ENCODE measurements around the gene CEP350.

CEP350 gene

DNA sequence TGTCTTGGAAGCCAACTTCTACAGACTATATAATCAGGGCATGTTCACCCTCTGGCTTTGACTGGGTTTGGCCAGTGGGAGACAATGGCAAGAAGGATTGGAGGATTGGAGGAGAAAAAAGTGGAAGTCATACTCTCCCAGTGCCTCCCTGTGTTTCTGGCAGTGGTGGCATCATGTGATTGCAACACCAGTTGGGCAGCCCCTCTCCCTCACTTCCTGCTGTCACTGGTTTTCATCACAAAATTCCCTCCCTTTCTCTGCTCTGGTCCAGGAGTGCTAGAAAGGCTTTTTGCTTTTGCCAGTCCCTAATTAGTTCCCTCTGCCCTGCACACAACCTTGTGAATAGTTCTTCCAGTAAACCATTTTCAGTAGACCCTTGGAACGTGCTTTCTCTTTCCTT, 196.4 kb downstream of the CEP350 start:
- no peak overlapping the region for H3K4me3 Mint-ChIP-seq

DNA sequence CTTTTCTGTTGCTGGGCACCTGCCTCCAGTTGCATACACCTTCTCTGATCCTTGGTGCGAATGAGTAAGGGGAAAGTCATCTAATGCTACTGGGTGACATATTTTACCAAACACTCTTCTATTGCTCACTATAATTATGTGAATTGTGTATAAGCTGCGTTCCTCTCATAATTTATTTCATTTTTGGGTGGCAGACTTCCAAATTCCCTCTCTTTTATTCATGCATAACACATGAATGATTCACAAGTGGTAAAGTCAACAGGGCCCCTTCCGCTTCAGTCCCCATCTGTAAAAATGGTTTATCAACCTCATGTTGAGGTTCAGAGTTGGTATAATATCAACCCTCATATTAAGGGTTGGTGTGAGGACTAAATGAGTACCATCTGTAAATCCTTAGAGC, 196.9 kb downstream of the CEP350 start:
- H3K27me3 Mint-ChIP-seq: peaks cover 24% of the 10 kb centered on the region
- no peak overlapping the region for H3K27ac Mint-ChIP-seq
- H3K36me3 Mint-ChIP-seq: no peaks in the 10 kb centered on the region
- peaks cover 29% of the 10 kb centered on the region for H3K4me1 Mint-ChIP-seq
- no peak for DNase-seq
- H3K9me3 Mint-ChIP-seq: no peaks in the 10 kb centered on the region
- CTCF ChIA-PET: no interaction called here
- no peak overlapping the region for H3K4me3 Mint-ChIP-seq

More for the DNA sequence above, 196.4 kb downstream of the CEP350 start:
- Mint-ChIP-seq H3K36me3 (no peaks in the 10 kb centered on the region), H3K27ac (no peak overlapping the region), H3K9me3 (no peaks in the 10 kb centered on the region), H3K4me1 (peaks cover 24% of the 10 kb centered on the region), H3K27me3 (peaks cover 24% of the 10 kb centered on the region)
- no peak for DNase-seq
- CTCF ChIA-PET: no interaction called here

DNA sequence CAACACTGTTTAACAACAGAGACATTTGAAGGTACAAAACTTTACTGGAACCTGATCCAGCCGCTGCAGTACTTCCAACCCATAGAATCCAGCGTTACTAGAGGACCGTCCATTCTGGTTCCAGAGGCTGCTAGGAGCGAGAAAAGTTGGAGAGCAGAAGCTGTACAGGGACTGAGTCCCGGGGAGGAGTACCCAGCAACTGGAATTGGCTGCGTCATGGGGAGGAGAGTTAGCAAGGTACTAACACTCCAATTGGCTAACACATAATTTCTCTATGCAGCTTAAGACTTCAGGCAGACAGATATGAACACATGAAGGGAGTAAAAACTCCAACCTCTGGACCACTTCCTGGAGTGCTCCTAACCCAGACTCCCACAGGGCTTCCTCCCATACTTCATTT, 198.0 kb downstream of the CEP350 start:
- H3K27ac Mint-ChIP-seq: no peak overlapping the region
- CTCF ChIA-PET: interaction anchor here (1.3 kb wide), 1 partner anchor 27 kb away, joined by 4 read pairs; no protein-coding TSS in a partner anchor

DNA sequence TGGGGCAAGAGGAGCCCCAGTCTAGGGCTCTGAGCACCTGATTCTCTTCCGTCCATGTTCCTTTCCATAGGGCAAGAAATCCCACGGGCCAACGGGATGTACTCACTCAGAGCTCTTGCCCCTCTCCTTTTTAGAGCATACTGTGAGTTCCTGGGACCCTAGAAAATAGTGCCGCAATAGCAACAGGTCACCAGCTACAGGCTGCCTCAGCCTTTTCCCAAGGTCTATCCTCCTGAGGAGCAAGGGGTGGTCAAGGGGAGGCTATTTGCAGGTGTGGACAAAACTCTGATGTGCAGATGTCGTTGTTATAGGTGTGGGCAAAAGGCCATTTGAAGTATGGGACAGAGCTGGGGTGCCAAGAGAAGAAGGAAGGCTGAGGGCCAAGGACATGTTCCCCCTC, 198.4 kb downstream of the CEP350 start:
- H3K36me3 Mint-ChIP-seq: no peaks in the 10 kb centered on the region
- H3K4me3 Mint-ChIP-seq: peak overlapping the region; percentile 23
- CTCF ChIA-PET: interaction anchor here (1.3 kb wide), 1 partner anchor 26 kb away, joined by 4 read pairs; no protein-coding TSS in a partner anchor
- H3K27ac Mint-ChIP-seq: no peak overlapping the region
- peaks cover 35% of the 10 kb centered on the region for H3K4me1 Mint-ChIP-seq
- no peak for DNase-seq
- peaks cover 24% of the 10 kb centered on the region for H3K27me3 Mint-ChIP-seq
- no peaks in the 10 kb centered on the region for H3K9me3 Mint-ChIP-seq

More for the DNA sequence above, 198.0 kb downstream of the CEP350 start:
- DNase-seq: no peak
- no peaks in the 10 kb centered on the region for H3K36me3 Mint-ChIP-seq
- H3K4me1 Mint-ChIP-seq: peaks cover 35% of the 10 kb centered on the region
- peaks cover 24% of the 10 kb centered on the region for H3K27me3 Mint-ChIP-seq
- H3K4me3 Mint-ChIP-seq: peak overlapping the region; percentile 24
- no peaks in the 10 kb centered on the region for H3K9me3 Mint-ChIP-seq

DNA sequence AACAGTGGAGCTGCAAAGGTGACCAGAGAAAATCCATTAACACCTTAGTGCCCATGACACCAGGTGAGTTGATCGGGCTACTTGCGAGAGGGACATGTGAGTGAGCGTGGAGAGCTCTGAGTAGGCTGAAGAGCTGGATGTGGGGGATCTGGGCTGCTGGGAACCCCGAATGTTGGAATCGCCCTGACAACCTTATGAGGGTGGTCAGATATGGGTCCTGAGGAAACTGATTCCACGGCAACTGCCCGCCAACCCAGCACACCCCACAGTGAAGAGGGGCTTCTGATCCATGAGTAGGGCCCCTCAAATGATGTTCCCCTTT, 199.4 kb downstream of the CEP350 start:
- H3K27me3 Mint-ChIP-seq: peaks cover 24% of the 10 kb centered on the region
- H3K4me1 Mint-ChIP-seq: peaks cover 35% of the 10 kb centered on the region
- peak overlapping the region; percentile 90 for H3K27ac Mint-ChIP-seq

DNA sequence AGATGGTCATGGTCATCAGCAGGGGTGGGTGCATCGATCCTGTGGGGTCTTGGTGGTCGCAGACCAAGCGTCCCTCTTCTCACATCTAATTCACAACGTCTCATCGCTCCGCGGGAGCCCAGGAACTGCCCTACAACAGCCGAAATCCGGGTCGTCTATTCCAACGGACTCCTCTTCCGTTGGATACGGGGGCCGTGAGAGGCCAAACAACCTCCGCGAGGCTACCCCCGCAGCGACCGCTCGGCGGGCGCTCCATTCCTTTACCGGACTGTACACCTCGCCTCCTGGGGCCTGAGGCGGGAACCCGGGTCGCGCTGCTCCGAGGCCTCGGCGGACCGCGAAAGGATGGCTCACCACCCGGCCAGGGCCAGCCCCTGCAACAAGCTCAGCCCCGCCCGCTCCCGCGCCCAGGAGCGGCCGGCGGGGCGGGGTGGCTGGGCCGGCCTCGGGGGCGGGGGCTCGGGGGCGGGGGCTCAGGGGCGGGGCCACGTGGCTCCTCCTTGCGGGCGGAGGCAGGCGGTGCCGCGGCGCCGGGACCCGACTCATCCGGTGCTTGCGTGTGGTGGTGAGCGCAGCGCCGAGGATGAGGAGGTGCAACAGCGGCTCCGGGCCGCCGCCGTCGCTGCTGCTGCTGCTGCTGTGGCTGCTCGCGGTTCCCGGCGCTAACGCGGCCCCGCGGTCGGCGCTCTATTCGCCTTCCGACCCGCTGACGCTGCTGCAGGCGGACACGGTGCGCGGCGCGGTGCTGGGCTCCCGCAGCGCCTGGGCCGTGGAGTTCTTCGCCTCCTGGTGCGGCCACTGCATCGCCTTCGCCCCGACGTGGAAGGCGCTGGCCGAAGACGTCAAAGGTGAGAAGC, 199.9 kb downstream of the CEP350 start, which contains the start of gene QSOX1:
Gene QSOX1 (plus strand): TSS at position 545 of the 857 bp plus-strand sequence. CDS start 39 bp downstream, at position 584.
- H3K27ac Mint-ChIP-seq: peak within 1 kb of the TSS; percentile 90
- peaks cover 24% of the 10 kb centered on the region for H3K27me3 Mint-ChIP-seq
- H3K36me3 Mint-ChIP-seq: no peaks in the 10 kb centered on the region
- H3K4me3 Mint-ChIP-seq: peak within 1 kb of the TSS; percentile 96
- CTCF ChIA-PET: interaction anchor here (0.9 to 1.6 kb wide), 3 partner anchors 13 to 340 kb away, joined by 3 to 6 read pairs (median 4); no protein-coding TSS in a partner anchor
- H3K4me1 Mint-ChIP-seq: peaks cover 35% of the 10 kb centered on the region
- peak; percentile 92 for DNase-seq
- no peaks in the 10 kb centered on the region for H3K9me3 Mint-ChIP-seq

More for the DNA sequence above, 199.4 kb downstream of the CEP350 start:
- peak overlapping the region; percentile 96 for H3K4me3 Mint-ChIP-seq
- no peaks in the 10 kb centered on the region for H3K36me3 Mint-ChIP-seq
- CTCF ChIA-PET: interaction anchor here (1.0 to 1.6 kb wide), 2 partner anchors 25 to 339 kb away, joined by 4 to 6 read pairs; no protein-coding TSS in a partner anchor
- DNase-seq: no peak
- H3K9me3 Mint-ChIP-seq: no peaks in the 10 kb centered on the region

DNA sequence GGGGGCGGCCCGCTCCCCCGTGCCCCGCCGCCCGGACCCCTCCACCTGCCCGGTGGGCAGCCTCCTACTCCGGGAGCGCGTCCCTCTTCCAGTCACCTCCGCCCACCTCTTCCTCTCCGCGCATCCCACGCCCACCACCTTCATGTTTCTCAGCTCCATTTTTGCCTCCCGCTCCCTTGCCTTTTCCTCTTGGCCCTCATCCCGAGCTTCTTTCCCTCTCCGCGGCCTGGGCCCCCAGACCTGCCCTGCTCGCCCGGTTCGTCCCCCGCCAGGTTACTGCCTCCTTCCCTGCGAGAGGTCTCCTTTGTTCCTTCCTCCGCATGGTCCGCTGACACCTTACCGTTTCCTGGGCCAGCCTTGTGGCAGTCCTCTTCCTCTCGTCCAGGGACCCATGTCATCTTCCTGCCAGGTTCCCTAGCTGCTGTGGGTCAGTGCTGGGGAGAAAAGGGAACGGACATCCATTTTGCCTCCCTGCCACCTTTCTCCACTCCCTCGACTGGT, 200.6 kb downstream of the CEP350 start:
- H3K36me3 Mint-ChIP-seq: no peaks in the 10 kb centered on the region
- peak overlapping the region; percentile 87 for H3K27ac Mint-ChIP-seq
- H3K27me3 Mint-ChIP-seq: peaks cover 24% of the 10 kb centered on the region
- peak overlapping the region; percentile 92 for H3K4me3 Mint-ChIP-seq
- H3K9me3 Mint-ChIP-seq: no peaks in the 10 kb centered on the region
- CTCF ChIA-PET: interaction anchor here (0.9 to 1.6 kb wide), 2 partner anchors 12 to 24 kb away, joined by 3 to 6 read pairs; no protein-coding TSS in a partner anchor
- no peak for DNase-seq
- H3K4me1 Mint-ChIP-seq: peaks cover 35% of the 10 kb centered on the region

DNA sequence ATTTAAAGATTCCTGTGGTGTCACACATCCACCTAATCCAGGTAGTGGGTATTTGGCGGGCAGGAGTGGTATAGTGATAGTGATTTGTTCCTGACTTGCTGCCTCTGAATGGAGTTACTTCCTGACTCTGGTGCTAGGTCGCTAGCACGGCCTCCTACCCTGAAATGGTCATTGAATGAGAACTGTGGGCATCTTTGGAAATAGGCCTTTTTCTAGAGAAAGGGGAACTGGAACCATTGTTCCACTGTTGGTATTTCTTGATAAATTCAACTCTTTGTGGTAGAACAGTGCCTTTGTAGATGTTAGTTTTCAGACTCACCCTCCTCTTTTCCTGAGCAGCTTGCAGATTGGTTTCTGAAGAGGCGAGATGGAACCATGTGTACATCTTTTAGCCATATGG, 201.6 kb downstream of the CEP350 start:
- Mint-ChIP-seq H3K9me3 (no peaks in the 10 kb centered on the region), H3K4me3 (peak overlapping the region; percentile 92), H3K4me1 (peaks cover 35% of the 10 kb centered on the region), H3K27me3 (peaks cover 15% of the 10 kb centered on the region), H3K36me3 (no peaks in the 10 kb centered on the region), H3K27ac (no peak overlapping the region)
- DNase-seq: no peak
- CTCF ChIA-PET: interaction anchor here (1.8 to 1.9 kb wide), 2 partner anchors 12 to 21 kb away, joined by 4 to 5 read pairs; no protein-coding TSS in a partner anchor

DNA sequence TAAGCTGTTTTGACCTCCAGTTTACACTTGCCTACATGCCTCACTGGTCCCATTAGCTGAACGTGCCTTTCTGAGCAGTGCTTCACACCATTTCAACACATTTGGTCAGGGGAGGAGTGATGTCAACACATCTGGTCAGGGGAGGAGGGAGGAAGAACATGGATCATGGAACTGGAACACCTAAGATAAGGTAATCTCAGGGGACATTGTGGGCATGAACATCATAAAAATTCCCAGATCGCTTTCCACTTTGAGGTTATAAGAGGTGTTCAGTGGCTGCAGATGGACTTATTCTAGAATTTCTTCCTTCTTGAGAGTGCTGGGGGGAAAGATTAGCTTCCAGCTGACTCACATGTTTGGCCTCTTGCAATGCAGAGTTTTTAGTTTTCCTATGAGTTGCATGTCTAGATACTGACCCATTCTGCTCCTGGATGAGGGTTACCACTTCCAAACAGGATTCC, 202.1 kb downstream of the CEP350 start:
- CTCF ChIA-PET: interaction anchor here (1.8 to 1.9 kb wide), 2 partner anchors 12 to 21 kb away, joined by 4 to 5 read pairs; no protein-coding TSS in a partner anchor
- H3K36me3 Mint-ChIP-seq: no peaks in the 10 kb centered on the region
- H3K9me3 Mint-ChIP-seq: no peaks in the 10 kb centered on the region
- H3K4me1 Mint-ChIP-seq: peaks cover 35% of the 10 kb centered on the region
- no peak for DNase-seq
- no peak overlapping the region for H3K4me3 Mint-ChIP-seq
- no peak overlapping the region for H3K27ac Mint-ChIP-seq
- H3K27me3 Mint-ChIP-seq: peaks cover 13% of the 10 kb centered on the region

DNA sequence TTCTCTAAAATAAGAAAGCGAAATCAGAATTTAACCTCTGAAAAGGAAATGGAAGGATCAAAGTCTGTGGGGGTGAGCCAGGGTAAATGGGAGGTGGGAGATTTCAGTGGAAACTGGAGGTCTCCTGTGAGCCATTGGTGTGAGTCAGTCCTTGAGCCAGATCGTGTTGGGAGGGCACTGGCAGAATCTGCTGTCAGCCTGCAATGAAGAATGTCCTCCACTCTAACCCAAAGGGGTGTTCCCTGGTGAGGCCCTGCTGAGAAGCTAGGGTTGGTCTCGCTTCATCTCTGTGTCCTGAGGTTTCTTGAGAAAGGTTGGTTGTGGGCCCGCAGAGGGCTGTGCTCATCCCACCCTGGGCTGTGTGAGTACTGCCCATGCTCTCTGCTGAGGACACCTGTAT, 202.5 kb downstream of the CEP350 start:
- Mint-ChIP-seq H3K36me3 (no peaks in the 10 kb centered on the region), H3K27ac (no peak overlapping the region)
- CTCF ChIA-PET: interaction anchor here (1.3 to 1.9 kb wide), 3 partner anchors 11 to 347 kb away, joined by 3 to 5 read pairs (median 4); no protein-coding TSS in a partner anchor

DNA sequence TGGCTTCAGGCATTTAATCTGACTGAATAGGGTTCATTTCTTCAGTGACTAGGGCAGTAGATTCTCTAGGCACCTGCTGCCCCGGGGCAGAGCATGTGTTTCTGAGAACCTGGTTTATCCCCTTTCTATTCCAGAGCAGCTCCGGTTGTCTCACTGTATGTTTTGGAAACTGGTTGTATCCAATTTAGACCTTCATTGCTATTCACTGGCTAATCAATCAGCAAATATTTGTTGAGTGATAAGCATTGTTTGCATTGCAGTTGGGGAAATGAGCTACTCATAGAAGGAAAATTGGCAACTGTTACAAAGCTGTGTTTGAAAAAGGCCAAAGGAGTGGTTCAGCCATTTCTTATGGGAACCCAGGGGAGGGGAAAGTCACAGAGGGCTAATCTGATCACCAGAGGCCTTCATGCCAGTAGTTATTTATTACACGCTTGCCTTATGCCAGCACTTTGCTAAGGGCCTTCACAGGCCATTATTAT, 203.0 kb downstream of the CEP350 start:
- no peaks in the 10 kb centered on the region for H3K36me3 Mint-ChIP-seq
- H3K27ac Mint-ChIP-seq: no peak overlapping the region
- no peaks in the 10 kb centered on the region for H3K9me3 Mint-ChIP-seq
- no peak for DNase-seq
- H3K4me1 Mint-ChIP-seq: peaks cover 32% of the 10 kb centered on the region
- peaks cover 4% of the 10 kb centered on the region for H3K27me3 Mint-ChIP-seq
- CTCF ChIA-PET: interaction anchor here (0.9 to 1.9 kb wide), 4 partner anchors 11 to 347 kb away, joined by 3 to 5 read pairs (median 4); no protein-coding TSS in a partner anchor
- no peak overlapping the region for H3K4me3 Mint-ChIP-seq

More for the DNA sequence above, 202.5 kb downstream of the CEP350 start:
- H3K27me3 Mint-ChIP-seq: peaks cover 10% of the 10 kb centered on the region
- no peak for DNase-seq
- H3K9me3 Mint-ChIP-seq: no peaks in the 10 kb centered on the region
- no peak overlapping the region for H3K4me3 Mint-ChIP-seq
- peaks cover 35% of the 10 kb centered on the region for H3K4me1 Mint-ChIP-seq

DNA sequence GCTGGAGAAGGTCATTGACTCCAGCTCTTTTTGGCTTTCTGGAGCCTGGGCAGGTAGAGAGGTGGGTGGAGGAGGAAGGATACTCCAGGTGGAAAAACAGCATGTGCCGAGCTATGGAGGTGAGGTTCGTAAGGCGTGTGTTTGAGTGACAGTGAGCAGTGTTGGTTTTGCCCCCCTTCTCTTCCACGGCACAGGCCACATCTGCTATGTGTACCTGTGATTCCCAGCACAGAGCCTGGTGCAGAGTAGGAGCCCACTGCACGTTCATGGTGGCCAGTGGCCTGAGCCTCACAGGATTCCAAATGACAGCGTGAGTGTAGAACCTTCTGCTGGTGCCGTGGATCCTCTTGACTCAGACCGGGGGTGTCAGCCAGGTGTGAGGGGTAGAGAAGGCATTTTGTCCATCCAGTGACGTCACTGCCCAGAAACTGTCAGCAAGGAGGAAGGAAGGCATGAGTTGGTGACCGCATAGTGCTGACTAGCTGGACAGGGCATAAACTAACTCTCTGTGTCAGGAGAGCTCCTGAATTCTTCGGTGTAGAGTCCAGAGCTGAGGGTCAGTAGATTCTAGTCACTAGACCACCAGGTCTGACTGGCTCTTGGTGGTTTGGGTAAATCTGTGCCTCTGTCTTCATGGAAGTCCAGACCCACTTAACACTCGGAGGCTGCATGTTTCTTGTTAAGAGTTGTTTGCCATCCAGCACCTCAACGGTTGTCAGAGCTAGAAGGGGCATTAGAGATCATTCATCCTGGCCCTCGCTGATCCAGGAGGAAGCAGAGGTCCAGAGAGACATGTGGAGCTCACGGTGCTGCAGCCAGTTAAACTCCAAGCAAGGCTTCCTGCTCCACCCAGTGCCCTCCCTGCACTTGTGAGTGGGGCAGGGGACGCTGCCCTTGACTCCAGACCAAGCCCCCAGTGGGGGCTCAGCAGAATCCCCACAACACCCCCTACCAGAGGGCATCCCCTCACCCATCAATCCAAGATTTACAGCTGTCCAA, 203.8 kb downstream of the CEP350 start:
- DNase-seq: no peak
- no peak overlapping the region for H3K4me3 Mint-ChIP-seq
- CTCF ChIA-PET: interaction anchor here (0.9 to 1.8 kb wide), 5 partner anchors 10 to 348 kb away, joined by 3 to 4 read pairs (median 3); no protein-coding TSS in a partner anchor
- H3K27ac Mint-ChIP-seq: no peak overlapping the region
- H3K27me3 Mint-ChIP-seq: peaks cover 4% of the 10 kb centered on the region
- H3K9me3 Mint-ChIP-seq: no peaks in the 10 kb centered on the region
- H3K4me1 Mint-ChIP-seq: peaks cover 26% of the 10 kb centered on the region
- no peaks in the 10 kb centered on the region for H3K36me3 Mint-ChIP-seq

DNA sequence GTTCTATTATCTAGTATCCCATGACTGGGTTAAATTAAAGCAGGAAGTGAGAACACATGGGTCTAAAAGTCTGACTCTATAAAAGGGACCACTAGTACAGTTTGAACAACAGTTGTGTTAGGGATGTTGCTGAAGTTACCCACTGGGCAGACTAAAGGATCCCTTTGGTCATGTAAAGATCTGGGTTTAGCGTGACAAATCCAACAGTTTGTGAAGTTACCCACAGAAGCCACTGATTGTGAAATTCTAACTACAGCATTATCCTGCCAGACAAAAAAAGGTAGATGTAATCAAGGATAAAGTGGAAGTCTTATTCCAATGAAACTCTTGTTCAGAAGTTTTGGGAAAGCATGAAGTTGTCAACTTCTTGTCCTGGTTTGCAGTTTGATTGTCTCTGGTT, 205.7 kb downstream of the CEP350 start:
- no peaks in the 10 kb centered on the region for H3K36me3 Mint-ChIP-seq
- H3K4me1 Mint-ChIP-seq: peaks cover 20% of the 10 kb centered on the region
- CTCF ChIA-PET: no interaction called here
- H3K27me3 Mint-ChIP-seq: no peaks in the 10 kb centered on the region
- H3K27ac Mint-ChIP-seq: no peak overlapping the region
- no peak for DNase-seq
- no peaks in the 10 kb centered on the region for H3K9me3 Mint-ChIP-seq
- H3K4me3 Mint-ChIP-seq: no peak overlapping the region
